SKM-1 treated with dmso at 0.1 percent for 144 hours (cell line): Measurements from ENCODE around the gene ELAPOR1.
A peak's percentile ranks its signal among the peaks of the same experiment; 100 is the strongest.

Source experiments
- DNase-seq: peaks from one replicate; lab custom pipeline; 2025; ENCODE audit not compliant: unreplicated experiment; lab: John Stamatoyannopoulos, UW

The ELAPOR1 gene

DNA sequence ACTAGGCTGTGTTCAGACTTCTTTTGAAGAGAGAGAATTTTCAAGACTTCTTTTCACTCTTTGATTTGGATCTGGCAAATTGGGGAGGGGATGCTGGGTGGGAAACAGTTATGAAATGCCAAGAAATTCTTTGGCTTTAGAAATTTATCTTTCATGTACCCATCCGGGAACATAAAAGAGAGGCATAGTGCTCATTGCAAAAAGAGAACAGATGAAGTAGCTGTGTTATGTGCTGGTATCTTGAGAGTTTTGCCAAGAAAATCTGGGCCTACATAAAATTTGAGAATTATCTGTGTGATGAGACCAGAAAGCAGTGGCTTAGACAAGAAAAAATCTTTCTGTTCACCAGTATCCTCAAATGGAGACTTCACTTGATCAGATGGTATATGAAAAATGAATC is 19.0 kb upstream of the ELAPOR1 start:
- no peak for DNase-seq

GRCh38 chr1:109095631-109096030 is 18.3 kb upstream of the ELAPOR1 start:
- DNase-seq, result no peak

- no peak for DNase-seq
These were observed 17.8 kb upstream of the ELAPOR1 start for GRCh38 chr1:109096120-109096519.

DNA sequence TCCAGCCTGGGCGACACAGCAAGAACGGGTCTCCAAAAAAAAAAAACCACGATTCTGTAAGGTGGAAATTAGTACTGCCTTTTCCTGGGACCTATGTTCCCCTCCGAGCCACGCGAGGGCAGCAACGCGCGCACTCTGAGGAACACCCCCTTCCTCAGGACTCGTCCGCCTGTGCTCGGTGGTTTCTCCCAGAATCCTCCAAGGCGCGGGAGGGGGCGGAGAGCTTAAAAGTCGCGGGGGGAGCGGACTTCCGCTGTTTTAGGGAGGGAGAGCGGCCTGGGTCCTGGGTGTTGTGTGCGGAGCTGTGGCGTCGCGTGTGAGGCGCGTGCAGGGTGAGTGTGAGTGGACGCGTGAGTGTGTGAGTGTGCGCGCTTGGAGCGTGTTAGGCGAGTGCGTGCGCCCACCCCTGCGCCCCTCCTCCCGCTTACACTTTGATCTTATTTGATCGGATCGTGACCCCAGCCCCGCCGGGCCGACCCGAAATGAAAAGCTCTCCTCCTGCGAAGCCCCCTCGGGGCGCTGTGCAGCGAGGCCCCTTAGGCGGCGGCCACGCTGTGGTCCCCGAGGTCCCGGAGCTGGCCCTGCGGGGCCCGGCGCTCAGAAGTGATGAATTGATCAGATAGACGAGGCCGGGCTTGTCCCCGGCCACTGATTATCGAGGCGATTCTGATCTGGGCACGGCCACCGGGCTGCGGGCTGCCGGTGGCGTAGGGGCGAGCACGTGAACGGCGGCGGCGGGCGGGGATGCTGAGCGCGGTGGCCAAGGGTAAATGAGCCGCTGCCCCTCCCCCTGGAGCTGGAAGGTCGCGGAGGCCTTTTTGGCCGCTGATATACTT is 13.8 kb upstream of the ELAPOR1 start:
- DNase-seq, result peak; percentile 95

DNA sequence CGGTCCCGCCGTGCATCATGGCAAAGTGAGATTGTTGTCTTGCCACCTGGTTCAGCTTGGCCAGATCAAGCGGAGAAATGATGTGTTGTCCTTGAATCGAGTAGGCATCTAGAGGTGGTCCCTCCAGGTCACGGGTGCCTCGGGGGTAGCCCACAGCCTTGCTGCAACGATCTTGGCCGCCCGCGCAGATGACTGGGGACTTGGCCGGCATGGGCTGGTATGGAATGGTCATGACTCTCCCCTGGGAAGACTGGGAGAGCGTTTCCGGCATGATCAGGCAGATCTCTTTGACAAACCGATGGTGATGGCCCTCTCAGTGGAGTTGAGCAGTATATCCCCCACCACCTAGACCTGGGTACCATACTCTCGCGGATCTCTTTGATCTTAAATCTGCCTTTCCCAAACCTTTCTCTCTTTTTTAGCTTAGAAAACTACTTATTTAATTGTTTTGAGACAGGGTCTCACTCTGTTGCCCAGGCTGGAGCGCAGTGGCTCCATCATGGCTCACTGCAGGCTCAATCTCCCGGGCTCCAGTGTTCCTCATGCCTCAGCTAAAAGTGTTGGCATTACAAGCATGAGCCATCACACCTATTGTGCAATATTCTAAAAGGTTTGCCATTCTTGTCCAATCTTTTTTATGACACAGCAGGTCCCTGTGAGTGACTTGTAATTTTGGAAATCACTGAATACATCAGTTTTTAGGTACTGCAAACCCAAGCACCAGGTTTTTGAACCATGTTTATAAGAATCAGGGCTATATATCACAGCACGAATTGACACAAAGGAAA is 9.4 kb upstream of the ELAPOR1 start:
- no peak for DNase-seq

- no peak for DNase-seq
These were observed 8.0 kb upstream of the ELAPOR1 start for GRCh38 chr1:109105881-109106280.

DNA sequence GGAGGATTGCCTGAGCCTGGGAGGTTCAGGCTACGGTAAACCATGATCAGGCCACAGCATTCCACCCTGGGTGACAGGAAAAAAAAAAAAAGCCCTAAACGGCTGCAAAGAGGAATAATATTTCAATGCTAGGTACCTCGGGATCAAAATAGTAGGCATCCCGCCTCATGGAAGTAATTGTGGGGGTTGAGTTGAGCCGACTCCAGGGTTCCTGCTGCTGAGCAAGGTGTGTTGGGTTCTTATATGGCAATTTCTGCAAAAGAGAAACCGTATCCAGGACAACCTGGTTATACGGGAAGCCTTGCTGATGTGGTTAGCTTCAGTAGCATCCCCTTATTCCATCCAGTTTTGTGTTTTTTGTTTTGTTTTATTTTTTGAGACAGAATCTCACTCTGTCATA is 6.1 kb upstream of the ELAPOR1 start:
- DNase-seq, result no peak

DNA sequence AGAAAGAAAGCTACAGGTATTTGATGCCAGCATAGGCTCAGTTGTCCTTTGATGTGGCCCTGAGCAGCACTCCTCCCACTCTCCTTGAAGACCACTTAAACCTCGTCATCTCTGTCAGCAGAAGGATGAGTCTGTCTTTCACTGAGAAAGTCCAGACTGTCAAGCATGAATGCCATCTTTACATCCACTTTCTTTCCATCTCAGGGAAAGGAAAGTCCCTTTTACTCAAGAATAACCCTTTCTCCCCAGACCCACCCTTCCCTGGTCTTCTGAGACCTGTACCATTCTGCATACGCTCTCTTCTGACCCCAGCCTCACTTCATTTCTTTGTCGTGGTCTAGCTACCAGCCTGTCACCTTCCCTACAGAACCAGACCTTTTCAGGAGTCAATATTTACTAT is 4.0 kb upstream of the ELAPOR1 start:
- DNase-seq, result no peak

GRCh38 chr1:109111386-109112055 is 2.4 kb upstream of the ELAPOR1 start:
- peak; percentile 79 for DNase-seq

DNA sequence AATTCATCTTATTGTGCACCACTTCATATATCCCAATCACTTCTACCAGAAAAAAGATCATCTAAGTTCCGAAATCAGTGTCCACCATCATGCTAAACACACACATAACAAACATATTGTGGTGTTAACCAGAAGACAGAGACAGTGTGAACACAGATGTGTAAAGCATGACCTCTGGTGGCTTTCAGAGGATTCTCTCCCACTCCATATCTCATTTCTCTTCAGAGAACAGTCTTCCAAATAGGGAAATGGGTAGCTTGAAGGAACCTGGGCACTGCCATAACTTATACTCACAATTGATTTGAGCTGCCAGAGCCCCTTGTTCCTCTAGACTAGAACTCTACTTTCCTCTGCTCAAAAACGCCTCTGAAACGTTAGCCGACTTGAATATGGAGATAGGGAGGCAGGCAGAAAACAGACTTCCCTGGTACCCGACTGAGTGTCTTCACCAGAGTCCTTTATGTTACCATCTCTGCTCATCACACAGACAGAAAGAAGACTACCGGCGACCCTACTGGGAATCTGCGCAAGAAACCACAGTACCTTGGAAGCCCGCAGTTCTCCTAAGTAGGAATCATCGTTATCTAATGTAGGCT is 1.8 kb upstream of the ELAPOR1 start:
- DNase-seq, result peak; percentile 40

GRCh38 chr1:109112652-109113285 is 1.1 kb upstream of the ELAPOR1 start:
- peak; percentile 80 for DNase-seq

- DNase-seq, result no peak
These were observed 393 bp downstream of the ELAPOR1 start for GRCh38 chr1:109114342-109114674.

- no peak for DNase-seq
These were observed 1.8 kb downstream of the ELAPOR1 start for GRCh38 chr1:109115685-109116084.

GRCh38 chr1:109116286-109116685 is 2.4 kb downstream of the ELAPOR1 start:
- DNase-seq, result no peak

DNA sequence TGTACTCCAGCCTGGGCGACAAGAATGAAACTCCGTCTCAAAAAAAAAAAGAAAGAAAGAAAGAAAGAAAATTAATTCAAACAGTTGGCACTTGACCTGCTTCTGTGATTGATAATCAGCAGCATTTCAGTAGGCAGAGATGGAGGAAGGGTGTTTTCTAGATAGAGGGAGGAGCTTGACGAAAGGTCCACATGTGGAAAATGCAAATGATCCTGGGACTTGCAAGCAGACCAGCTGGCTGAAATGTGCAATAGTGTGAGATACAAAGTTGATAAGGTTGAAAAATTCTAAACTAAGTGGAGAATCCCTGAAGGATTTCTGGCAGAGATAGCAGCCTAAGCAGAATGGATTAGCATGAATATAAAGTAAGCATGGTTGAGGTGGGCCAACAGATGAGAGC is 4.2 kb downstream of the ELAPOR1 start:
- DNase-seq, result no peak

- no peak for DNase-seq
These were observed 6.4 kb downstream of the ELAPOR1 start for GRCh38 chr1:109120356-109120755.

GRCh38 chr1:109131059-109131458 is 17.1 kb downstream of the ELAPOR1 start:
- no peak for DNase-seq

GRCh38 chr1:109131800-109132199 is 17.9 kb downstream of the ELAPOR1 start:
- DNase-seq, result no peak

DNA sequence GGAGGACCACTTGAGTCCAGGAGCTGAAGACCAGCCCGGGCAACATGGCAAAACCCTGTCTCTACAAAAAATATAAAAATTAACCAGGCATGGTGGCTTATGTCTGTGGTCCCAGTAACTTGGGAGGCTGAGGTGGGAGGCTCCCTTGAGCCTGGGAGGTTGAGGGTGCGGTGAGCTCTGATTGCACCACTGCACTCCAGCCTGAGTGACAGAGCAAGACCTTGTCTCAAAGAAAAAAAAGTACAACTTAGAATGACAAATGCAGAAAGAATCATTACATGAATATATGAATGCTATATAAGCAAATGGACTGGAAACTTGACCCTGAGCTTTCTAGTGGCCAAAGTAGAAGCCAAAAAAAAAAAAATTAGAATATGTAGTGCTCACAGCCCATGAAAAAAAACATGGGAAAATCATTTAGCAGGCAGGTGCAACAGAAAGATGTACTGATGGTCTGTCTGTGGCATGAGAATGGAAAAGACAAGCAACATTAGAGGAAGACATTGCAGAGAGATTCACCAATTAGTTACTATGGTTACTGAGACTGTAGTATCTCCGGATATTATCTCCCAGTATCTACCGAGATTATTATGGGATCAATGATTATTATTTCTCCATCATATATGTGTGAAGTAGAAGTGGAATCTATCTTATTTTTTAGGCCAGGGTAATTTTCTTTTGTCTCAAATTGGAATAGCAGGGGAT is 19.2 kb downstream of the ELAPOR1 start:
- DNase-seq, result no peak

- peak; percentile 66 for DNase-seq
These were observed 19.9 kb downstream of the ELAPOR1 start for GRCh38 chr1:109133815-109134214.
